MCF 10A (cell line): ENCODE measurements around the gene RNF213. TPM values are rescaled to one million over a fixed set of nuclear protein-coding genes. Genes with fewer than 3 reads are reported as not detected.

Experiments
- BruUV-seq: library from RNA; stranded (reverse); fragments of 400-500 nt; replicated peaks from 2 replicates; lab custom pipeline; 2021; lab: Mats Ljungman, UMichigan
- CTCF ChIA-PET: fragments of 300-600 bp; sonication (Branson Sonifier 250); formaldehyde crosslinking; extraction: SDS; loops from one replicate; lab custom pipeline; 2021; ENCODE audit warnings: antibody characterized with exemption, inconsistent platforms; lab: Yijun Ruan, JAX
- POLR2A ChIA-PET: fragments of 300-600, 350-650 bp; sonication (Branson Sonifier 250); formaldehyde crosslinking; extraction: SDS; loops from one replicate; lab custom pipeline; 2020; ENCODE audit warnings: antibody characterized with exemption, inconsistent platforms; lab: Yijun Ruan, JAX
- DNase-seq: peaks from one replicate; pipeline ENCODE4 v3.0.0-alpha.2; 2018; ENCODE audit not compliant: unreplicated experiment
- H3K27ac Mint-ChIP-seq: one replicate; pipeline ENCODE4 v1.8.0; 2022; ENCODE audit warnings: mild to moderate bottlenecking, low read depth, mixed read lengths; ENCODE audit not compliant: unreplicated experiment
- H3K27me3 Mint-ChIP-seq: one replicate; pipeline ENCODE4 v1.8.0; 2022; ENCODE audit warnings: mixed read lengths; ENCODE audit not compliant: insufficient read depth, unreplicated experiment
- H3K36me3 Mint-ChIP-seq: one replicate; pipeline ENCODE4 v1.8.0; 2022; ENCODE audit warnings: mild to moderate bottlenecking, moderate library complexity, mixed read lengths; ENCODE audit not compliant: insufficient read depth, unreplicated experiment
- H3K4me1 Mint-ChIP-seq: one replicate; pipeline ENCODE4 v1.8.0; 2022; ENCODE audit warnings: mixed read lengths; ENCODE audit not compliant: insufficient read depth, unreplicated experiment
- H3K4me3 Mint-ChIP-seq: one replicate; pipeline ENCODE4 v1.8.0; 2022; ENCODE audit warnings: mild to moderate bottlenecking, moderate library complexity, mixed read lengths; ENCODE audit not compliant: unreplicated experiment
- H3K9me3 Mint-ChIP-seq: one replicate; pipeline ENCODE4 v1.8.0; 2022; ENCODE audit warnings: mixed read lengths; ENCODE audit not compliant: unreplicated experiment
- intact Hi-C: fragments of 100-400 bp; cut with micrococcal nuclease; formaldehyde crosslinking; loops from 2 replicates; pipeline ENCODE4 v1.14.1; 2022
- total RNA-seq: library from RNA; stranded (reverse); gene quantifications from 2 replicates; pipeline ENCODE4 v1.2.3, GENCODE V29; 2022
- TF ChIP-seq, protein P1 (sequence below): fragments of 200-600 bp; IDR thresholded peaks from one replicate; pipeline ENCODE4 v1.8.0; 2022; ENCODE audit warnings: antibody characterized with exemption, mild to moderate bottlenecking; ENCODE audit not compliant: unreplicated experiment

The RNF213 gene
- total RNA-seq, 1 experiment from 2014 or later: 50.5 TPM

DNA sequence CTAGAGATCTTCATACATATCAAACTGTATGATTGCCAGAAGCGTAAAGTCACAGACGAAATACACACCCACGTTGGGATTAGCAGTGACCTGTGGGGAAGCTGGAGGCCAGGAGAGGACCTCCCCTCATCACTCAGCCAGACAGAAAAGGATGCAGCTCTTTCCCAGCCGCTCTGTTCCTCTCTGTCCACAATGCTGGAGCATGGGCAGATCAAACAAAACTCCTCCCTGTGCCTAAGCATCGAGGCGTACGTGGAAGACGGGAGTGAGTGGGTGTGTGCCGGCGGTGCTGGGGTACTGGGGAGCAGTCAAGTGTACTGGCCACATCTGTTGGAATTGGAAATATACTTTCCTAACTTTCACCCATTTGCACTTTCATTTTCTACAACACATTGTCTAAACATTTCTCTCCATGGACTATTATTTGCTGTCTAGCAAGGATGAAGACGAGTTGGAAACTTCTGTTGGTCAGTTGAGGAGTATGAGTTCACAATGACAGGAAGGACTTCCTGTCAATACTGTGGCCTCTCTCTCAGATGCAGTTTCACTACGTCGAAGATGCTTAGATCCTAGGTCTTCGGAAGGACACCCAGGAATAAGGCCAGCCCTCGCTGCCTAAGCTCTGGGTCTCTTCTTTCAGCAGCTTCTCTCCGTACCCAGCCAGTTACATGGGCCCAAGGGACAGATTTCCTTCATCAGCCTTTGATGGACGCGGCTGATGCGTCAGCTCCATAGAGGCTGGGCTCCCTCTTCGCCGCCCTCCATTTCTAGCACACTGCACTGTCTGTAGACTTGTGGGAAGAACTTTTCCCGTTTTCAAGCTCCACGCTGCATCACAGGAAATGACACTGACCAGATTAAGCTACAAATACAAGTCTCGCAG is 123.7 kb downstream of the RNF213 start:
- ChIA-PET POLR2A (no interaction called here), CTCF (interaction anchor here (0.9 to 1.1 kb wide), 2 partner anchors 12 to 105 kb away, joined by 3 to 4 read pairs; no protein-coding TSS in a partner anchor)
- no peak overlapping the region for H3K4me3 Mint-ChIP-seq
- no peaks in the 10 kb centered on the region for H3K27me3 Mint-ChIP-seq
- no peaks in the 10 kb centered on the region for H3K4me1 Mint-ChIP-seq
- no TSS peak for BruUV-seq
- no peak overlapping the region for H3K27ac Mint-ChIP-seq
- no peak for DNase-seq
- intact Hi-C loops: no loop called here
- TF ChIP-seq, protein P1, sequence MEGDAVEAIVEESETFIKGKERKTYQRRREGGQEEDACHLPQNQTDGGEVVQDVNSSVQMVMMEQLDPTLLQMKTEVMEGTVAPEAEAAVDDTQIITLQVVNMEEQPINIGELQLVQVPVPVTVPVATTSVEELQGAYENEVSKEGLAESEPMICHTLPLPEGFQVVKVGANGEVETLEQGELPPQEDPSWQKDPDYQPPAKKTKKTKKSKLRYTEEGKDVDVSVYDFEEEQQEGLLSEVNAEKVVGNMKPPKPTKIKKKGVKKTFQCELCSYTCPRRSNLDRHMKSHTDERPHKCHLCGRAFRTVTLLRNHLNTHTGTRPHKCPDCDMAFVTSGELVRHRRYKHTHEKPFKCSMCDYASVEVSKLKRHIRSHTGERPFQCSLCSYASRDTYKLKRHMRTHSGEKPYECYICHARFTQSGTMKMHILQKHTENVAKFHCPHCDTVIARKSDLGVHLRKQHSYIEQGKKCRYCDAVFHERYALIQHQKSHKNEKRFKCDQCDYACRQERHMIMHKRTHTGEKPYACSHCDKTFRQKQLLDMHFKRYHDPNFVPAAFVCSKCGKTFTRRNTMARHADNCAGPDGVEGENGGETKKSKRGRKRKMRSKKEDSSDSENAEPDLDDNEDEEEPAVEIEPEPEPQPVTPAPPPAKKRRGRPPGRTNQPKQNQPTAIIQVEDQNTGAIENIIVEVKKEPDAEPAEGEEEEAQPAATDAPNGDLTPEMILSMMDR: no peak
- H3K9me3 Mint-ChIP-seq: no peaks in the 10 kb centered on the region
- H3K36me3 Mint-ChIP-seq: peaks cover 83% of the 10 kb centered on the region

DNA sequence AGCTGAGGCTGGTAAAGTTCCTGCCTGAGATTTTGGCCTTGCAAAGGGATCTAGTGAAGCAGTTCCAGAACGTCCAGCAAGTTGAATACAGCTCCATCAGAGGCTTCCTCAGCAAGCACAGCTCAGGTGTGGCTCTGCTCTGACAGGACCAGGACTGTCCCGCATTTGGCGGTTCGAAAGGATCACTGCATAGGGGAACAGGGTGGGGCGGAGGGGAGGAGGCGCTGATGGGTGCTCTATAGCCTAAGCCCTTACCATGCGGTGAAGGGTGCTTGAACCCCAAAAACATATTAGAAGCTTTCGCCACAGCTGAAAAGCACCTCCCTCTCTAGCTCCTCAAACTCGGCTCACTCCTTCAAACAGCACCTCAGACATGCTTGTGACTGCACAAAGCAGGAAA is 124.4 kb downstream of the RNF213 start:
- H3K36me3 Mint-ChIP-seq: peaks cover 84% of the 10 kb centered on the region
- TF ChIP-seq, protein P1: no peak
- CTCF ChIA-PET: interaction anchor here (0.9 to 1.1 kb wide), 2 partner anchors 11 to 106 kb away, joined by 3 to 4 read pairs; no protein-coding TSS in a partner anchor
- DNase-seq: no peak
- no peak overlapping the region for H3K27ac Mint-ChIP-seq
- no peak overlapping the region for H3K4me3 Mint-ChIP-seq
- BruUV-seq: no TSS peak
- no peaks in the 10 kb centered on the region for H3K4me1 Mint-ChIP-seq
- H3K27me3 Mint-ChIP-seq: no peaks in the 10 kb centered on the region
- no peaks in the 10 kb centered on the region for H3K9me3 Mint-ChIP-seq
- POLR2A ChIA-PET: no interaction called here
- intact Hi-C loops: no loop called here

DNA sequence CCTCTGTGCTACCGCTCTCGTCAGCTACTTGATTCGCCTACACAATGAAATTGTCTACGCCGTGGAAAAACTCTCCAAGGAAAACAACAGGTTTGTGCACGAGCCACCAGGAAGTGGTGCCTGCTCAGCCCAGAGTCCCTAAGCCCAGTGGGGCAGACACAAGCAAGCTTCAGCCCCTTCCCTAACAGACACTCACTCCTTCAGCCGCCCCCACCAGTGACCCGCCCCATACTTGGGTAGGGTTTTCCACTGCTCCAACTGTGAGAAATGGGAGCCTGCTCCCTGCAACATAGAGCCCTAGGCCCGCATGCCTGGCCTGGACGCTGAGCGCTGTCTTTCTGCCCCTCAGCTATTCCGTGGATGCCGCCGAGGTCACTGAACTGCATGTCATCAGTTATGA is 125.7 kb downstream of the RNF213 start:
- Mint-ChIP-seq H3K9me3 (no peaks in the 10 kb centered on the region), H3K4me3 (no peak overlapping the region), H3K4me1 (no peaks in the 10 kb centered on the region), H3K36me3 (peaks cover 91% of the 10 kb centered on the region), H3K27me3 (no peaks in the 10 kb centered on the region), H3K27ac (no peak overlapping the region)
- DNase-seq: no peak
- no TSS peak for BruUV-seq
- ChIA-PET CTCF (interaction anchor here (0.6 kb wide), 1 partner anchor 591 kb away, joined by 3 read pairs; no protein-coding TSS in a partner anchor), POLR2A (interaction anchor here (0.6 kb wide), 1 partner anchor 254 kb away, joined by 4 read pairs; no protein-coding TSS in a partner anchor)
- TF ChIP-seq, protein P1: no peak
- intact Hi-C loops: no loop called here

DNA sequence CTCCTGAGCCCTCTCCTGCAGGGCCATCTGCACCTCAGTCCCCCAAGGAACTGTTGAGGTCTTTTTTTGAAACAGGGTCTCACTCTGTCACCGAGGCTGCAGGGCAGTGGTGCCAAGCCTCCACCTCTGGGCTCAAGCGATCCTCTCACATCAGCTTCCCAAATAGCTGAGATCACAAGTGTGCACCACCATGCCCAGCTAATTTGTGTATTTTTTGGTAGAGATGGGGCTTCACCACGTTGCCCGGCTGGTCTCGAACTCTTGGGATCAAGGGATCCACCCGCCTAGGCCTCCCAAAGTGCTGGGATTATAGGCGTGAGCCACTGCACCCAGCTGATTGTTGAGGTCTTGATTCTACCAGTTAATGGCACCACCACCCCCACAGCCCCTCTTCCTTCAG is 126.4 kb downstream of the RNF213 start:
- Mint-ChIP-seq H3K27me3 (no peaks in the 10 kb centered on the region), H3K36me3 (peaks cover 90% of the 10 kb centered on the region), H3K27ac (no peak overlapping the region), H3K4me3 (no peak overlapping the region), H3K4me1 (no peaks in the 10 kb centered on the region), H3K9me3 (no peaks in the 10 kb centered on the region)
- TF ChIP-seq, protein P1: no peak
- ChIA-PET POLR2A (interaction anchor here (0.6 kb wide), 1 partner anchor 255 kb away, joined by 4 read pairs; no protein-coding TSS in a partner anchor), CTCF (no interaction called here)
- no peak for DNase-seq
- intact Hi-C loops: no loop called here
- BruUV-seq: no TSS peak
